T47D (cell line): ENCODE results near the gene KRTAP4-2.
"Not testable (repeated sequence)": the region's sequence is repeated elsewhere in the genome, so short reads cannot be mapped to it uniquely, and the experiment has no call there.

ENCODE experiments used
- DNase-seq, 2 experiments: peaks; one replicate each; pipeline versions ENCODE4 v3.0.0 to v3.0.0-alpha.2; 2011 to 2012; ENCODE audit warnings: low read depth in 1 of 2, low spot score in 1 of 2
- JUND ChIP-seq: IDR thresholded peaks from 2 replicates; pipeline ENCODE4 v1.6.1; 2012; ENCODE audit warnings: low read depth
- in situ Hi-C: cut with HindIII; loops from 2 replicates; pipeline ENCODE4 v1.10.0; 2016; ENCODE audit warnings: low sequenced_read_pairs, low pct_unique_long_range_greater_than_20kb

The KRTAP4-2 gene

DNA sequence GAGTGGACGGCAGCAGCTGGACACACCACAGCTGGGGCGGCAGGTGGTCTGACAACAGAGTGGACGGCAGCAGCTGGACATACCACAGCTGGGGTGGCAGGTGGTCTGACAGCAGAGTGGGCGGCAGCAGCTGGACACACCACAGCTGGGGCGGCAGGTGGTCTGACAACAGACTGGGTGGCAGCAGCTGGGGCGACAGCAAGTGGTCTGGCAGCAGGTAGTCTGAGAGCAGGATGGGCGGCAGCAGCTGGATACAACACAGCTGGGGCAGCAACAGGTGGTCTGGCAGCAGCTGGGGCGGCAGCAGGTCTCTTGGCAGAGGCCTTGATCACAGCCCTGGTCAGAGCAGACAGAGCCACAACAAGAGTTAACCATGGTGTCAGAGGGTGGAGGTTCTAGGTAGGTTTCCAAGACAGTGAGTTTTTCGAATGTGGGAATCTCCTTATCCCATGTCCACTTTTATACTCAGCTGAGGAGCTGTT, 6.5 kb upstream of the KRTAP4-2 start, which contains the start of gene KRTAP4-1:
TSS of gene KRTAP4-1 (minus strand) at position 432 of the 482 bp plus-strand sequence. CDS start at position 375, 57 bp downstream.
- TF ChIP-seq JUND: no peak
- in situ Hi-C loops: no loop called here
- no peak for DNase-seq

DNA sequence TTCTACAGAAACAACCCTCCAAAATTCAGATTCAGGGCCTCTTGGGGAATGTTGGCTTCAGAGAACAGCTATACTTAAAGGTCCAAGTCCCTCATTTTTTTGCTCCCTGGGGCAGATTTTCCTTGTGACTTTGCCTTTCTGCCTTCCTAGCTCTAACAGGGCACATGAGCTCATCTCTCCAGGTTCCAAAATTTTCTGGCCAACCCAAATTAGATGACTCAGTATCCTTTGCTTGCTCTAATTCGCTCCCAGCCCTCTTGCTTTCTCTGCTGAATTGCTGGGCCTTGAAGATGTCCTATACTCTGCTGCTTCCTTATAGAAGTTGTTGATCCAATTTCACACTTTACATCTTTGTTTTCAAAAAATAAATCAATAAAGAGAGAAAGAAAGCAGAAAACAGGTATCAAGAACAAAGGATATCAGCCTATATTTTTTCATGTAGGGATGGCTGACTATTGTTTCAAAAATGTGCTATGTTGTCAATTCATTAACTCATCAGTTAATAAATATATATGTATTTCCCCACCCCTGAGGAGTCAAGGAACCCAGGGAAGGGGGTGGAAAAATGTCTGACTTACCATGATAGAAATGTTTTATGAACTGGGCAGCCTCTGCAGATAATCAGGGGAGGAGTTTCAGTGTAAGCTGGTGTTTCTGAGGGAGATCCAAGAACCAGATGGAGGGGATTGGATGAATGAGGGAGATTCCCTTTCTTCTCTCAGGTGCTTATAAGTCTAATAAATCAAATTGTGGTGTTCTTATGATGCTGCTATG, 1.0 kb upstream of the KRTAP4-2 start:
- in situ Hi-C loops: no loop called here
- no peak for DNase-seq
- TF ChIP-seq JUND: no peak

DNA sequence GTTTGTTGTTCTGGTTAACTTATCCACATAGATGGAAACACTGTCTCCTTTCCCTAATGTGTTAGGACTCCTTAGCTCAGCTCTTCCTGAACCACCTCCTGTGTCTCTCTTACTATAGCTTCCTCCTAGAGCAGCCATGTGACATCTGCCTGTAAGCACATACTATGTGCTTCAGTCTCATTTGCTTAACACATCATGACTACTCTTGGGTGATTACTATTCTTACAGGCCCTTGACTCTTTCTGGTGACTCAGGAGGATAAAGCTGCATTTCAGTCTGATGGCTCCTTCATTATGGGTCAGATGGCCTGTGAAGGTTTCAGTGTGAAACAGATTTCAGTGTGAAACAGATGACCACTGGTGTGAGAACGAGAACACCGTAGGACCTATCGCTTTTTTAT, 320 bp upstream of the KRTAP4-2 start:
- in situ Hi-C loops: no loop called here
- TF ChIP-seq JUND: no peak
- DNase-seq: no peak

DNA sequence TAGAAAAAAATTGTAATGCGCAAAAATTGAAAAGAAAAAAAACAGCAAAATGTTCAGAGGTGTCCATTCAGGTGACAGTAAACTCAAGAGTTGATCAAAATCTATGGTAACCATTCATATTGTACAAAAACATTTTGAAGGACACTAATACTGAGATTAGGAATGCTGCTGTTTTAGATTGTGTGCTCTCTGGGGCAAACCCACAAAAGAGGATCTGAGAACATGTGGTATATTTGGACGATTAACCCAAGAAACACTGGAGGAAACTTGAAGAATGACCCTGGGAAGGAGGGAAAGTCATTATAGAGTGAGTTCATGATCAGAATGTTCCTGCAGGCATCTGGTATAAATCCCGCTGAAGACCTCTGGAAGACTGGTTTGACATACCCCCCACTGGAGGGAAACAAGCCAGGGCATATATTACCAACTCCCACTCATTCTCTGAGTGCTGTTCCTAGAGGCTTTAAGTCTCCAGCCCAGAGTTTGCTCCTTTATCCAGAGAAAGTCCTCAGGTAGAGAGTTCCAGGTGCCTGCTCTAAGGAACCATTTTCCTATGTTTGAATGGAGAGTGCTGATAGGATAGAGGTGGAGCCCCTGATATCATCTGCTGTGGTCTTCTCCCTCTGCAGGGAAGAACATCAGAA, 1.2 kb downstream of the KRTAP4-2 start:
- in situ Hi-C loops: no loop called here
- TF ChIP-seq JUND: no peak
- DNase-seq: no peak

DNA sequence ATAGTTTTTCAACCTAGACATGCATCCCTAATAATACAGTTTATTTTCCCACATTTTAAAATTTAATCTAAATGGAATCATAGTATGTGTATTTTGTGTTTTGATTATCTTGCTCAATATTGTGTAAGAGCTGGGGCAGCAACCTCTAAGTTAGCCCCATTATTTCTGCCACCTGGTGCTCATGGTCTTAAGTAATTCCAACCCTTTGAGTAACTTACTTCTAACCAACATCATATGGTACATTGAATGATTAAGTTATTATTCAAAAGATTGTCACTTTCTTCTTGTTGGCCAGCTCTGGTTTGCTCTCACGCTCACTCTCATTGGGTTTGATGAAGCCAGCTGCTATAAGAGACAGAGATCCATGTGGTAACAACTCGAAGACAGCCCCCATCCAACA, 6.1 kb downstream of the KRTAP4-2 start:
- in situ Hi-C loops: no loop called here
- no peak for DNase-seq
- no peak for TF ChIP-seq JUND

DNA sequence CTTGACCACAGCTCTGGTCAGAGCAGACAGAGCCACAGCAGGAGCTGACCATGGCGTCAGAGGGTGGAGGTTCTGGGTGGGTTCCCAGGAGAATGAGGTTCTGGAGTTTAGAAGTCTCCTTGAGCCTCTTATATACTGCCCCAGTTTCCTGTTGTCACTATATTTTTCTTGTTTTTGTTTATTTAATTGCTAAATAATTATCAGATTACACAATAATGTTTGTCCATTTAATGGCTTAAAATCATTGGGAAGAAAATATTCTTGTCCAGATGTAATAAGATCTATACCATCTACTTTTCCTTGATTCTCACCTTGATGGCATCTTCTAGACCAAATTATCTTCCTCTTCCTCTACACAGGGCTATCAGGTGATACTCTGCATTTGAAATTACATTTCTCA, 9.9 kb downstream of the KRTAP4-2 start, which contains the start of gene KRTAP4-3:
TSS of gene KRTAP4-3 (minus strand) at position 101 of the 400 bp plus-strand sequence. CDS start at position 52, 49 bp downstream.
- no peak for DNase-seq
- no peak for TF ChIP-seq JUND
- in situ Hi-C loops: no loop called here

DNA sequence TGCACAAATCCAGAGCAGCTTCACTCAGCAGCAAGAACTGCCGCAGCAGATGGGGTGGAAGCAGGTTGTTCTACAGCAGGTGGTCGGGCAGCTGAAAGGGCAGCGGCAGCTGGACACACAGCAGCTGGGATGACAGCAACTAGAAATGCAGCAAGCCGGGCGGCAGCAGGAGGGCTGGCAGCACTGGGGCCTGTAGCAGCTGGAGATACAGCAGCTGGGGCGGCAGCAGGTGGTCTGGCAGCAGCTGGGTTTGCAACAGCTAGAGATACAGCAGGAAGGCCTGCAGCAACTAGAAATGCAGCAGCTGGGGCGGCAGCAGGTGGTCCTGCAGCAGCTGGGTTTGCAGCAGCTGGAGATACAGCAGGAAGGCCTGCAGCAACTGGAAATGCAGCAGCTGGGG, 10.5 kb downstream of the KRTAP4-2 start:
- no peak for TF ChIP-seq JUND
- no peak for DNase-seq
- in situ Hi-C loops: no loop called here

DNA sequence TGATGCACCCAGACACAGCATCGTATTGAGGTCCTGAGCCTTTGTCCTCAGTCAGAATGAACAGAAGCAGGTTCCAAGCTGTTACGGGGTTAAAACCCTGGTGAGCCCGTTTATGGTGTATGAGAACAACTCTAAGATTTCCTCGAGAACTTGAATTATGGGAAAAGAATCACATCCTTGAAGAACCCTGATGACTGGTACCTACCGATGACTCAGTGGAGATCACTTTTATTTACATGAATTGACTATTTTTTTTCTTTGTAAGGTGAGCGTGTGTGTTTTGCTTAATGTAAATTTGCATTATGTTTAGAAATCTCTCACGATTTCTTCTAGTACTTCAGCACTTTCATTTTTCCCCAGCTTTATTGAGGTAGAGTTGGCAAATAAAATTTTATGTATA, 14.2 kb downstream of the KRTAP4-2 start:
- no peak for TF ChIP-seq JUND
- DNase-seq: no peak
- in situ Hi-C loops: no loop called here

DNA sequence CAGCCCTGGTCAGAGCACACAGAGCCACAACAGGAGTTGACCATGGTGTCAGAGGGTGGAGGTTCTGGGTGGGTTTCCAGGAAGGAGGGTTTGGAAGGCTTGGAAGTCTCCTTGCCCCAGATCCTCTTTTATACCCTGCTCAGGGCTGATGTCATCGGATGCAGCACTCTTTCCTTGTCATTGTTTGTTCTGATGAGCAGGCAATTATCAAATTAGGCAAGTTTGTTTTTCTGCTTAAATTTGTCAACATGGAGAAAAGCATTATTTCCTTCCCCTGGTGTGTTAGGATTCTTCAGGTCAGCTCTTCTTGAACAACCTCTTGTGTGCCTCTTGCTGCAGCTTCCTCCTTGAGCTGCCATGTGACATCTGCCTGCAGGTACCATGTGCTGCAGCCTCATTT, 17.4 kb downstream of the KRTAP4-2 start, which contains the start of gene KRTAP4-4:
TSS of gene KRTAP4-4 (minus strand) at position 101 of the 400 bp plus-strand sequence. CDS start at position 44, 57 bp downstream.
- no peak for TF ChIP-seq JUND
- peak in 1 of 2 experiments; percentile 7 for DNase-seq
- in situ Hi-C loops: no loop called here

DNA sequence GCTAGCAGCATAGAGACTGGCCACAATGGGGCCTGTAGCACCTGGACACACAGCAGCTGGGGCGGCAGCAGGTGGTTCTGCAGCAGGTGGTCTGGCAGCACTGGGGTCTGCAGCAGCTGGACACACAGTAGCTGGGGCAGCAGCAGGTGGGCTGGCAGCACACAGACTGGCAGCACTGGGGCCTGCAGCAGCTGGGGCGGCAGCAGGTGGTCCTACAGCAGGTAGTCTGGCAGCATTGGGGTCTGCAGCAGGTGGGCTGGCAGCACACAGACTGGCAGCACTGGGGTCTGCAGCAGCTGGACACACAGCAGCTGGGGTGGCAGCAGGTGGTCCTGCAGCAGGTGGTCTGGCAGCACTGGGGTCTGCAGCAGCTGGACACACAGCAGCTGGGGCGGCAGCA, 17.8 kb downstream of the KRTAP4-2 start:
- DNase-seq, in situ Hi-C loops: not testable (repeated sequence)

DNA sequence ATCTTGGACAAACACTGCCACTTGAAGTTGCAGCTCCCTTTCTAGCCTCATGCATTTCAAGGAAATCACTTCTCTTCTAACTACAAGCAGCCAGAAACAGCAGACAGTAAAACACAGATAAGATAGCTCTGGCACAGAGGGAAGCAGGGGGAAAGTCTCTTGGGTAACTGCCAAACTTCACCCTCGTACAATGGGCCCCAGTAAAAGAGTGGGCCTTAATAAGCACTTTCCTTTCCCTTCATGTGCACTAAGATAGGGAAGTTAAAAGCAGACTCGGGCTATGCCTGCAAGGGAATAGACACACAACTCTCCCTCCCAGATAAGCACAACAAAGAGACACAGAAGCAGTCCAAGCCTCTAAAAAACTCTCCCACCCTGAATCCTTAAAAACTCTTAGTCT, 24.2 kb downstream of the KRTAP4-2 start:
- no peak for TF ChIP-seq JUND
- in situ Hi-C loops: no loop called here
- DNase-seq: no peak

DNA sequence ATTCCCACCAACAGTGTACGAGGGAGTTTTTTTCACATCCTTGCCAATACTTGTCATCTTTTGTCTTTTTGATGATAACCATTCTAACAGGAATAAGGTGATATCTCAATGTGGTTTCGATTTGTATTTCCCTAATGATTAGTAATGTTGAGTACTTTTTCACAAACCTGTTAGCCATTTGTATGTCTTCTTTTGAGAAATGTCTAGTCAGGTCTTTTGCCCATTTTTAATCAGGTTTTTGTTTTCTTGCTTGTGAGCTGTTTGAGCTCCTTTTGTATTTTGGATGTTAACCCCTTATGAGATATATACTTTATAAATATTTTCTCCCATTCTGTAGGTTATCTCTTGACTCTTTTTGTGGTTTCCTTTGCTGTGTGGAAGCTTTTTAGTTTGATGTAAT, 26.5 kb downstream of the KRTAP4-2 start:
- DNase-seq: no peak

DNA sequence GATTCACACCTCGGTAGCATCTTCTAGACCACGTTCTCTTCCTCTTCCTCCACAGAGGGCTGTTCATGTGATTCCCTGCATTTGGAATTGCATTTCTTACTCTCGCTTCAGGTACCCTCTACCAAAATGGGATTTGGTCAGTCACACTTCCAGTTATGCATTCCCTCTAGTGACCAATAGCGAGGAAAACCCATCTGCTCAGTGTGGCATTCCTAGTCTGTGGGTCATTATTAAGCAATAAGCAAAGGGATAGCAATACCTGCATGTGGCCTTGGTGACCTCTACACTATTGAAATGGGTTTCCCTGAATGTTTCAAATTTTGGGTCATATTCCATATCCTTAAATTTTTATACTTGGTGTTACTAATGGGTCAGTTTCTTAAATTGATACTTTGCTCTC, 28.0 kb downstream of the KRTAP4-2 start:
- no peak for DNase-seq
- in situ Hi-C loops: no loop called here
- no peak for TF ChIP-seq JUND

More for the DNA sequence above, 26.5 kb downstream of the KRTAP4-2 start:
- in situ Hi-C loops: no loop called here
- no peak for TF ChIP-seq JUND
